Raji (cell line): ENCODE measurements around the gene TIMMDC1.
A peak's percentile ranks its signal among the peaks of the same experiment; 100 is the strongest.

Experiments used
- POLR2A ChIP-seq: IDR thresholded peaks from 2 replicates; pipeline ENCODE4 v1.6.1; 2011; ENCODE audit warnings: low read depth, low read length, control low read depth; ENCODE audit not compliant: insufficient read depth

Gene TIMMDC1

DNA sequence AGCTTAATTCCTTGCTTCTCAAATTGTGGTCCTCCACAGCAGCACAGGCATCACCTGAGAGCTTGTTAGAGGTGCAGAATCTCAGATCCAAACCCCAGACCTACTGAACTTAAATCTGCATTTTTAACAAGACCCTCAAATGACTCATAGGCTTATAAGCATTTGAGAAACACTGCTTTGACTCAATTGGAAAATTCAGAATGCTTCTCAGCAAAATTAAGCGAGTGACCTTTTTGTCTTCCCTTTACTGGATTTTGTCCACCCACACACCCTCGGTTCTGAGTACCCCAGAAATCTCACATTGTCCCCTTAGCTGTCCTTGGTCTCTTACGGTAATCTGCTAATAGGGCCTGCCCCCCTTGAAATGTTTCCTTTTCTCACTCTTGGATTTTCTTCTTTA is 43.2 kb downstream of the TIMMDC1 start:
- no peak for TF ChIP-seq POLR2A

DNA sequence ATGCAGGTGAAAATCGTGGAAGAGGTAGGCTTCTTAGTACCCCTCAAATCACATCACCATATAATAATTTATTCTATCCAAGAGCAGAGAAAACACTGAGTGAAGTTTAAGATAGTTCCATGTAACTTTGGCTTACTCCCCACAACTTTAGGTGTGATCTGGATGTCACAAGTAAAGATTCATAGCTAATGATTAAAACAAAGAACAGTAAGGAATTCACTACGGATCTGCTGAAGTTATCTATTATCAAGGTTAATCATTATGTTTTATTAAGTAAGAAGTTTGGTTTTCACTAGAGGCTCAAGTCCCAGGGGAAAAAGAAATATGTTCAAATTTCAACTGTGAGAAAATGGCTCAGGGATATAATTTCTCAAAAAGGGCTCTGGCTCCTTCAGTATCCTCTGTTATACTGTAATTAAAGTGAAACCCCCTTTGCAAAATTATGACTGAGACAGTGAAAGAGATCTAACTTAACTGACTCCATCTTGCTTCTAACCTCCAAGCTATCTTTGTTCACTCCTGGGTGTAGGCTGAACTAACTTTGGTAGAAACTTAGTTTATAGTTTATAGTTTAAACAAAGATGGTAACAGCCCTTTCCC is 43.9 kb downstream of the TIMMDC1 start:
- TF ChIP-seq POLR2A = no peak

DNA sequence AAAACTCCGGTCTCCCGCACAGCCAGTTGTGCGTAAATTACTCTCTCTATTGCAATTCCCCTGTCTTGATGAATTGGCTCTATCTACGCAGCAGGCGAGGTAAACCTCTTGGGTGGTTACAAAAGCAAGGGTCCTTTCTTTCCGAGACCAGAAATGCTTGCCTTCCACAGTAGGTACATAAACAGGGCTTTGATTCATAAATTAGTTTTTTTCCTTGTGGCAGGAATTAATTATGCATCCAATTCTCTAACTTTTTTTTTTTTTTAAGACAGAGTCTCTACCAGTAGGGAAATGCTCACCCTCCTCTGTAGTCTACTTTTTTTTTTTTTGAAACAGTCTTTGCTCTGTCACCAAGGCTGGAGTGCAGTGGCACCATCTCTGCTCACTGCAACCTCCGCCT is 44.8 kb downstream of the TIMMDC1 start:
- TF ChIP-seq POLR2A = no peak

DNA sequence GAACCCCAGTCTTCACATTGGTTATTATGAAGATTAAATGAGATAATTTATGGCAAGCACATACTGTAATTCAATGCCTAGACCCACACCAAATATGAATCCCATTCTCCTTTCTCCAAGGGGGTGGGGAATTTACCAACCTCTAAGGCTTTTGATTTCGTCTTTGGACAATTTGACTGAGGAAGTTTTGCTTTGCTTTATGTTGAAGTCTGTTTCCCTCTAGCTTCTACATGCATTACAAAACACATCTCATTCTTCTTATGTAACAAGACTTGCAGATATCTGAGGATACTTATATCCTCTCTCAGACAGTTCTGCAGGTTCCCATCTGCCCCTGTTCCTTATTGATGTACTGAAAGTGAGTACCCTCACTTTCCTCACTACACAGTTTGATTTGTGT is 48.9 kb downstream of the TIMMDC1 start:
- no peak for TF ChIP-seq POLR2A

DNA sequence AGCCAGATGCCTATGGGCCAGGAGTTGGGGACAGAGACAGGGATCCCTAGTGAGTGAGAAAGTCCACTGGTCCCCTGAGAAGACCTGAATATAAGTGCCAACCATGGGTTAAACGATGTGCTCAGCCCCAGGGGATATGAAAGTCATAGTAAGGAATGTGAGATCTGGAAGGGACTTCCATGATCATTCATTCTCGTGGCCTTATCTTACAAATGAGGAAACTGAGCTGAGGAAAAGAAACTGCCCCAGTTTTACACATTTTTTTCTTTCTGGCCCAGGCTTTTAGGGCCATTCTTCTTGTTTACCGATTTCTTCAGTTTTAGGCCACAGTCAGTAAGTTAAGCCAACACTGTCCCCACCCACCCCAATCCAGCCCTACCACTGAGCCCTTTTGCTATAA is 50.0 kb downstream of the TIMMDC1 start:
- no peak for TF ChIP-seq POLR2A

DNA sequence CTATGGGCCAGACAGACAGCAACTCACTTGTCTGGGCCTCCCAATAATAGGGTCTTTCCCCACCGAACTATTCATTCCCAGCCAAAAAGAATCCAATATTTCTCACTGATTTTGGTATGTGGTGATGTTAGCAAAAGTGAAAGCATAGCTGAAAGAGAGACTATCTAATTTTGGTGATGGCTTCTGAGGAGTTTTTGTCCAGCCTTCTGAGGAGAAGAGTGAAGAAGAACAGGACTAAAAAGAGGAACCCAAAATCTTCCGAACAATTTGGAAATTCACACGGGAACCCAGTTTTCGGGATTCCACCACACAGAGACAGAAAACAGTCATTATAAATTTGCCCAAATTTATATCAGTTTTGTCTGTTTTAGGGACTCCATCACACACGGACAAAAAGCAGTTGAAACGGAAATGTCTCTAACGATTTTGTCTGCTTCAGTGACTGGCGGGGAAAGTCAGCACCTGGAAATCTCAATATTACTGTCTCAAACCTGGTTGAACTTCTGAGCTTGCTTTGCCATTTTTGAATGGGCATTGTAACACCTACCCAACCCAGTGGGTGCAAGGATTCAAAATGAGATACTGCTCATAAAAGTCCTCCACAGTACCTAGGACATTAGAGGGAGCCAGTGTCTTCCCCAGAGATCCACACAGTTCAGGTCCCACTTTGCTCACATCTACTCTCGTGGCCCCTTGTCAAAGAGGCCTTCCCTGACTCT is 52.0 kb downstream of the TIMMDC1 start:
- no peak for TF ChIP-seq POLR2A

DNA sequence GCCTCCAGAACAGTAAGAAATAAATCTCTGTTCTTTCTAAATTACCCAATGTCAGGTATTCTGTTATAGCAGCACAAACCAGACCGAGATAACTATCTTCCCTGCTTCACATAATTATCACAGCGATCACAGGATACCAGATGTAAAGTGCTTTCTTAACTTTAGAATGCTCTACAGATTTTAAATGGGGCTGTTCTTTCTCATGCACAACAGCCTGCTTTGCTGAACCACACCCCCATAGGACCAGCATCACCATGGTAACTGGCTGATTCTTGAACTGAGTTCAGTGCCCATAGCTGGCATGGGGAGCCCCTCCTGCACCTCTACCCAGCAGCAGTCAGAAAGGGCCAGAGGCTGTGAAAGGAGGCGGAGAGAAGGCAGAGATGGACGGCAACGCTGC is 53.3 kb downstream of the TIMMDC1 start:
- TF ChIP-seq POLR2A = no peak

DNA sequence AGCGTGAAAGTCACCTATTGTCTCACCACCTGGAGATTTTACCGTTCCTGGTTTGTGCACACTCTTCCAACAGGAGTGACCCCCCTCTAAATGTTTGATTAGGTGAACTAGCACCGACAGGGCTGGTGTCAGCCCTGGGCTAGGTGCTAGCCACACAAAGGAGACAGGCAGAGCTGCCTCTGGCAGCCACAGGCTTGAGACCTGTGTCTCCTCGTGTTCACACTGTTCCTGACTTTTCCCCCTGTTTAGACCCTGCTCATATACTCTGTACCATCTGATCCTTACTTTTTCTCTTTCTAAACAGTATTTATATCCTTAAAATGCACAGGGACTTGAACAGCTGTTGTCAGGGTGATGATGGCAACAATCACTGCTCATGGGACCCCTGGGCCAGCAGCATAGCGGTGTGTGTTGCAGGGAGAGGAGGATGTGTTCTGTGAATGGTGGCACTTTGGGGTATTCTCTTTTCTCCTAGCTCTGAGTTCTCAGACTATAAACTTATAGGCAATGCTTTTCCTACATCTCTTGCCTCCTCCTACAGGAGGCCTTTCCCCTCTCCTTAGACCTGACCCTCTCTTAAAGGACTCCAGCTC is 55.6 kb downstream of the TIMMDC1 start:
- TF ChIP-seq POLR2A = no peak

DNA sequence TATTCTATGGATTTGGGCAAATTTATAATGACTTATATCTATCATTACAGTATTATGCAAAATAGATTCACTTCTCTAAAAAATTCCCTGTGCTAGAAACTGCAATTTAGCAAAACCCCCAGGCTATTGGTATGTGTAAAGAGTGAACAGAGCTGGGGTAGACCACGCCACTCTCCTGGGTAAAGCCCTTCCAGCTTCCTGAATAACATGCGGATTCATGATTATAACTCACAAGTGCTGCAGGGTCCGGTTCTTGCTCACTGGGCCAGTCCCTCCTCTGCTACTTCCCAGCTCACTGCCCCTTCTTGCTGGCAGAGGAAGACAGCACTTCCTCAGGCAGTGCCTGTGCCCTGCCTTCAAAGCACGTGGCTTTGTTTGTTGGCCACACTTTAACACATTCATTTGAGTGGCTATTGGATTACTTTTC is 57.0 kb downstream of the TIMMDC1 start:
- TF ChIP-seq POLR2A = peak; percentile 29; the same call in 1 of the 2 replicates

DNA sequence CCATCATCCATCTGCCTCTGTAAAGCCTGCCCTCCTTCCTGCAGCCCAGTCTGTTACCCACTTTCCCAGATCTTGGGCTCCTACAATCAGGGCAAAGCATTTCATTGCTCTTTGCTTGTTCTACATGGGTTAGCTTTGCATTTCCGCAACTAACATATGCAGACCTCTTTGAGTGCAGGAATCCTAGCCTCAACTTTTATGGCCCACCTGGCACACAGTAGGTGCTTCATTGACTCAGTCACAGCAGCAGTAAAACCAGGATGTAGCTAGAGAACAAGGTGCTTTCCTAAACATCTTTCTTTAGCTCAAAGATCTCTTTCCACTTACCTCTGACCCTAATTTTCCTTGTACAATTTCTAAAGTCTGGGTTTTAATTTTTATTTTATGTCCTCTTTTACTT is 57.6 kb downstream of the TIMMDC1 start:
- TF ChIP-seq POLR2A = no peak

DNA sequence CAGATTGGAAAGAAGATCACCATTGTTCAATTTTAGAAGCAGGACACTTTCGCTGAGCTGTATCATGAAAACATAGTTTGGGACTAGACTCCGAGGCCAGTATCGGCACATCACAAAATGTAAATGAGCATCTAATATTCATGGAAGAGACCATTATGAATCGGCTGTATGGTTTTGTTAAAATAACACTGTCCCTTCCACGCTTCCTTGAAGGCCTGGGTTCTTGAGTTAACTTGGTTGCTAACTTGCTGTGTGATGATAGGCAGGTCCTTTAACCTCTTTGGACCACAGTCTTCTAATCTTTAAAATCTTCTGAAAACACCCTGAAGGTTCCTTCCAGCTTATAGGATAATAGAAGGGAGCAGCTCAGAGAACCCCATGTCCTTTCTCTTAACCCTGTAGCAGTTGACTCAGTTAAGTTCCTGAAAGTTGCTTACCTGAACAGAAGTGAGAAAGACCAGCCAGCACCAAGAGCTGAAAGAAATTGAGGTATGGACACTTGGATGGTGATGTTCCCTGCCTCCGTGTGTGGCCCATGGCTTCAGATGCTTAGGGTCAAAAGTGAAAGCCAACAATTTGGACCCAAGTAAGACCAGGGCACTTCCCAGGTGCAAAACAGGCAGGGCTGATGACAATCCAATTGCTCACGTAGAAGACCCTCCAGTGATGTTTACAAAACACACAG is 59.0 kb downstream of the TIMMDC1 start:
- TF ChIP-seq POLR2A = peak; percentile 25; the same call in 1 of the 2 replicates

DNA sequence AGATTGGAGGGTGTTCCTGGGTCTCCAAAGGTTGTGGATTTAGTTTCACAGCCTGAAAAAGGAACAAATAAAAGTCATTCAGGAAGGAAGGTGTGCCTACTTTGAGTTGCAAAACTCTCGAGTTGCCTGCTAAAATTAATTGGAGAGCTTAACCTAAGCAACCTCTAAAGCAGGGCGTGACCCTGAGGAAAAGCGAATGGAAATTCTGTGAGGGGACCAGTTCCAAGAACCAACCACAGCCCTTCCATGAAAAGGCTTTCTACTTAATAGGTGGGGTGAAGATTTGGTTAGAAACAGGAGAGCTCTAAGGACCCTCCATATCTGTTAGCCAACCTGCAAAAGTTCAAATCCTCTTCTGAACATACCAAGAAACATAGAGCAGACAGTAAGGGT is 59.5 kb downstream of the TIMMDC1 start:
- TF ChIP-seq POLR2A = no peak

DNA sequence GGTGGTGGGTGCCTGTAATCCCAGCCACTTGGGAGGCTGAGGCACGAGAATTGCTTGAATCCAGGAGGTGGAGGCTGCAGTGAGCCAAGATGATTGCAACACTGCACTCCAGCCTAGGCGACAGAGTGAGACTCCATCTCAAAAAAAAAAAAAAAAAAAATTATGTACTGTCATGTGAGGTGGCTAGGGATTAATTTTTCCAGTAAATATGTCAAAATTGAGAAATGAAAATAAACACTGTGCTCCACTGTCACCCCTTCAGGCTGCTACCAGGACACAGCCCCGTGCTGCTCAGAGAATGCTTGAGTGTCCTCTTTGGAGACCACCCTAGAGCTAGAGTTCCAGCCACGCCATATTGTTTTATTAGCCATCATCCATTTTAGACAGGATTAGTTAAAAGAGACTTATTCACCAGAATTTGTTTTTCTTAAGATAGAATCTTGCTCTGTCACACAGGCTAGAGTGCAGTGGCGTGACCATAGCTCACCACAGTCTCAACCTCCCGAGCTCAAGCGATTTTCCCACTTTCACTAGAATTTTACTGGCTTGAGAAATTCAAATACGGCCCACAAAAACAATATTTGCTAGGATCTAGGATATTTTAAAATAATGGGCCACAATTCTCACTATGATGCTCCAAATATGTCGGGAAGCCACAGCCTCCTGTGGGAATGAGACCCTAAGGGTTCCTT is 60.4 kb downstream of the TIMMDC1 start:
- TF ChIP-seq POLR2A = no peak

DNA sequence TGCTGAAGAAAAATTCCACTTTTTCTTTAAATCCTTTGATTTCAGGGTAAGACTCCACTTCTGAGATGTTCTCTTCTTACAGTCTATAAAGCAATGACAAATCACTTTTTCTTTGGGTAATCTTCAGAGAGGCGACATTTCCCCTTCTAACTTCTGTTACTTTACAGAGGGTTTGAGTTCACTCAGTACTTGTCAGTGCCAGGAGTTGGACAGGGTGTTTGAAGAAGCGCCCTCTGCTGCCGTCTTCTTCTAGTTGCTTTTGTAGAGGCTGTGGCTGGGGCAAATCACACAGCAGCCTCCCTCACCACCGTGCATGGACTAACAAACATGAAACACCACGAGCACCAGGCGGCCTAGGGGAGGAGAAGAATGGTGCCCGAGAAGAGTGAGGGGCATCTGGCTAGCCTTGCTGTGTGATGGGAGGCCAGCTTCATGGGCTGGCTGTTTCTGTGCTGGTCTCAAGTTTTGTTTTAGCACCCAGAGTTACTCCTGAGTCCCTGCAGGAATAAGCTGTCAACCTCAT is 61.2 kb downstream of the TIMMDC1 start, which contains the start of gene CD80:
TSS of gene CD80 (minus strand) at position 174 of the 523 bp plus-strand sequence. CDS start 1,886 bp downstream, outside the sequence.
- peak; percentile 69 for TF ChIP-seq POLR2A

DNA sequence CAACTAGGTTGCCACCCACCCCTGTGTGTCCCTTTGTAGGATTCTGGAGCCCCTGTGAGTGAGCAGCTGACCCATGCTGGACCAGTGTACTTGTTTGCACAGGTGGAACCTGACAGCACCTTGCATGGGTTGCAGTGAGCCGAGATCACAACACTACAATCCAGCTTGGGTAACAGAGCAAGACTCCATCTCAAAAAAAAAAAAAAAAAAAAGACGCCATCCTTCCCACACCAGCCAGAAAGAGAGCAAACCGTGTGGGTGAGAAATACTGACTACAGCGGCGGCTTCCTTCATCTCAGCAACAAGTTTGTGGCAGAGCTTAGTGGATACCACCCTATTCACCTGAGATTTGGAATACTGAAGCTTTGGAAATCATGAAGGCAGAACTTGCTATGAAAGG is 61.8 kb downstream of the TIMMDC1 start:
- TF ChIP-seq POLR2A = no peak
